Caki2 (cell line): Measurements from ENCODE around the gene PNKD. TPM values are rescaled to one million over a fixed set of nuclear protein-coding genes. Genes with fewer than 3 reads are reported as not detected.

ENCODE experiments used
- DNase-seq: peaks from one replicate; pipeline ENCODE4 v3.0.0-alpha.2; 2015; ENCODE audit warnings: low read depth
- in situ Hi-C: cut with HindIII; loops from 2 replicates; pipeline ENCODE4 v1.10.0; 2016; ENCODE audit warnings: low sequenced_read_pairs, low pct_unique_long_range_greater_than_20kb, mixed read lengths
- total RNA-seq: library from RNA; depleted of rRNA; stranded (reverse); fragments of >200 nt; shearing (Covaris generic); gene quantifications from 2 replicates; pipeline ENCODE4 v1.2.3, GENCODE V29; 2014; ENCODE audit warnings: low replicate concordance

PNKD gene
- total RNA-seq, 1 experiment from 2014 or later: 75.8 TPM

DNA sequence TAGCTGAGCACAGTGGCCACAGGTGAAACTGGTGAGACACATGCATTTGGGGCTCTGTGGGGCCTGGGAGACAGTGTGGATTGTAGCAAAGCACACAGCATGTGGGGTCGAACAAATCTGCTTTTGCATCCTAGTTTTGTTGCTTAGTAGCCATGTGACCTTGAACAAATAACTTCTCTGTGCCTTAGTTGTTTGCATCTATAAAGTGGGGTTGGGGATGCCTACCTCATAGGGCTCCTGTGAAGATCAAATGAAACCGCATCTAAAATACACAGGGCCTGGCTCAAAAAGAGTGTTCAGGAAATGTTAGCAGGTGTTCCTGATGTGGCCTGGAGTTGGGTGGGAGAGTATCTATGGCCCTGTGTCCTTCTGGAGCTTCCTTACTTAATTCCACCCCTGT is 56.0 kb downstream of the PNKD start:
- DNase-seq: no peak
- in situ Hi-C loops: no loop called here

DNA sequence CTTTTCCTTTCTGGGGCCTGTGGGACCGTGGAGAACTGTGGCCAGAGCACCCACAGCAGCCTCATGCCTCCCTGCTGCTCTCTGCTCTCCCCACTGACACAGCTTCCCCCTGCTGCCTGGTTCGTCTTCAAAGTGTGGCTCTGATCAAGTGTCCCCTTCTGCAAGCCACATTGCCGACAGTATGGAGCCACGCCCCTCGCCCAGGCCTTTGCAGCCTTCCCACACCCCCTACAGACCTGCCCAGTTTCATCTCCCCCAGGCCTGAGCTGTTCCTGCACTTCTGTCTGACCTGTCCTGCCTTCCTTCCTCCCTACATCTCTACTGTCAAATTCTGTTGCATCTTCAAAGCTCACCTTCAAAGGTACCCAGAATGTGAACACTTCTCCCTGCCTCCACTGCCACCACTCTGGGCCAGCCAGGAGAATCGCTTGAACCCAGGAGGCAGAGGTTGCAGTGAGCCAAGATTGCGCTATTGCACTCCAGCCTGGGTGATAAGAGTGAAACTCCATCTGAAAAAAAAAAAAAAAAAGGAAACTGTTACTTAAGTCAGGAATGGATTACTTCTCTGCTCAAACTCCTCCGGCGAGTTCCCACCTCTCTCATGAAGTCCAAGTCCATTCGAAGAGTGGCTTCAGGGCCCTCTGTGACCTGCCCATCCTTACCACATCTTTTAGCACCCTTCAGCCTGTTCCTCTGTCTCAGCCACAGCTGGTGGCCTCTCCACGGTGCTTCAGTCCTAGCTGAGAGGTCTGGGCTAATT is 57.3 kb downstream of the PNKD start:
- in situ Hi-C loops: no loop called here
- DNase-seq: no peak

DNA sequence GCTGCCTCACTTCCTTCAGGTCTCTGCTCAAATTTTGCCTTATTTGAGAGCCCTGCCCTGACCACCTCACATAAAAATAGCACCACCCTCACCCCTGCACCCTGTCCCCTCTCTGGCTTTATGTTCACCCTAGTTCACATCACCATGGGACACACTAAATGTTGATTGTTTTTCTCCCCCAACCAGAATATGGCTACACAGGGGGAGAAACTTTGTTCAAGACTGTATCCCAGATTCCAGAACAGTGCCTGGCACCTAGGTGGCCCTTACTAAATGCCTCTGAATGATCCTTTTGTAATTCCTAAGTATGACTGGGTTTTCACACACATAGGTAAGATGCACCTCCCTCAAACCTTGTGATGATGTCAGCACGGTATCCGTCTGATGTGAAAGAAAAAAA is 58.0 kb downstream of the PNKD start:
- no peak for DNase-seq
- in situ Hi-C loops: no loop called here

DNA sequence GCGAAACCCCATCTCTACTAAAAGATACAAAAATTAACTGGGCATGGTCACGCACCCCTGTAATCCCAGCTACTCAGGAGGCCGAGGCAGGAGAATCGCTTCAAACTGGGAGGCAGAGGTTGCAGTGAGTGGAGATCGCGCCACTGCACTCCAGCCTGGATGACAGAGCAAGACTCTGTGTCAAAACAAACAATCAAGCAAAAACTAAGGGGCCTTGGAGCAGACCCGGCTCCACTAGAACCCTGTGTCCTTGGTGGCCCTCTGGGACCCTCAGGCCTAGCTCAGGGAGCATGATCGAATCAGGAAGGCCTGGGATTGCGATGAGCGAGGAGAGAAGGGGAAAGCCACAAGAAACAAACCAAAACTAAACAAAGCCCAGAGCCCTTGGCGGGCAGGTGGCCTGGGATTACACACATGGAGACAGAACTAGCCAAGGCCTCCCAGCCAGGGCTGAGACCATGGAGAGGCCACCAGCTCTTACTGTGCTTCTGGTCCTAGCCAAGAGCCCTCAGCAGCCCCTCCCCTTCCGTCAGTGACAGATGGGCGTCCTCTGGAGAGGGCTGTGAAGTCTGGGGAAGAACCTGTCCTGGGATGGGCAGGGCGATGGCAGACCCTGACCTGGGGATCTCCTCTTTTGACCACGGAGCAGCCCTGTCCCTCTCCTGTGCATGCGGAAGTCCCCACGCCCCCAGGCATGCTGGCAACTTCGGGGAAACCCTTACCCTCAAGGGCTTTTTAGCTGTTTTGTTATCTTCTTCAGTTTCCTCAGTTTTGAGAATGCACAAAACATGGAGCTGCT is 58.9 kb downstream of the PNKD start:
- in situ Hi-C loops: no loop called here
- DNase-seq: no peak

DNA sequence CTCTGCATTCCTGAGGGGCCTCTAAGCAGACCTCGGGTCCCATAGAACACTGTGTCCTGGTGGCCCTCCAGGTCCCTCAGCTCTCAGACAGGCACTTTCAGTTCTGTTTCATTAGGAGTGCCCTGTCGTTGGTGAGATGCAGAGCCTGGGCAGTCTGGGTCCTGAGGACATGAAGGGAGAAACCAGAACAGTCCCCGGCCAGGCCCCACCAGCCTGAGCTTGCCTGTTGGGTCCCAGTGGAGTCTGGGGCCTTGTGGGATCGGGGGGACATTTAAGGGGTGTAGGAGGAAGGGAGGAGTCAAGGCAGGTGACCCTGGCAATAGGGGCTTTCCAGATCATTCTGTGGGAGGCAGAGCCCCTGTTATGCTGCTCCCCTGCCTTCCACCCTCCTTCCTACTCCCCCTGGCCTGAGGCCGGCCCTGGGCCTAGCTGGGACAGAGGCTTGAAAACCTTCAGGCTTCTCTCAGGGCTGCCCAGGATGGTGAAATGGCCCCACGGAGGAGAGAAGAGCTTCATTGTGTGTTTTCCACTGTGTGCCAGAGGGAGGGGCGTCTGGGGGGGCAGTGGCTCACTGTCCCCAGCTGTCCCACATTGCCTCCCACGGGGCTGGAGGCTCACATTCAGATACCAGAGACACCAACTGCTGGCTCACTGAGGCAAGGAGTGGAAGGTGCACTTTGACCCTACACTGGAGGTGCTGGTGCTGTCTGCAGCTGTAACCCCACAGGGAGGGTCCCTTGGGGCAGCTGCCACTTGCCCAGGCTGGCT is 59.7 kb downstream of the PNKD start:
- no peak for DNase-seq
- in situ Hi-C loops: no loop called here

DNA sequence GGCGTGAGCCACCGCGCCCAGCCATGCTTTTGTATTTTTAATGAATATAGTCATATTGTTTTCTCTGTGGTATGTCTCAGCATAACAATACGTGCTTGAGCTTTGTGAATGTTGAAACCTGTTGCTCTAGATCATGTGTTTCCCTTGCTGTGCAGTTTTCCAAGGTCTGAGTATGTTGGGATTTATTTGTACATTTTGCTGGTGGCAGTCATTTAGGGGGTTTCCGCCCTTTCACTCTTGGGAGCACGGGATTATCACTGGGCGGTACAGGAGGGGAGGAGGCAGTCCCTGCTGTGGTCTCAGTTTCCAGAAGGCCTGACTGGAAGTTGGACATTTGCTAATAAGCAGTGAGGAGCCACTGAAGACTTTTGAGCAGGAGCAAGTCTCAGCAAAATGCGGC is 61.4 kb downstream of the PNKD start:
- in situ Hi-C loops: no loop called here
- peak; percentile 19 for DNase-seq

DNA sequence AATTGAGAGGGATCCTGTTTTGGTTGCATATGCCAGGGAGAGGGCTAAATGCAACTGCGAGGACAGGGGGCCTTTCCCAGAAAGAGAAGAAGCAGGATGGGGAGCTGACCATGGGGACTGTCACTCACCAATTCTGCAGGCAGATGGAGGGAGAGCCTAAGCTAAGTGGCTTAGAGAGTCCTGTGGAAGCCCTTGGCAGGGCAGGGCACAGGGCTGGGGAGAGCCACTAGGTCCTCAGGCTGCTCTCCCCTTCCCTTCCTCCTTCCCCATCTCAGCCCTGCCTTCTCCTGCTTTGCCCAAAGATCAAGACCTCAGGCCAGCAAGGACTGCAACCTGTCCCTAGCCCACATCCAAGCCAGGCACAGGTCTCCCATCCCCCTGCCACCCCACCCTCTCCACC is 62.0 kb downstream of the PNKD start:
- DNase-seq: no peak
- in situ Hi-C loops: no loop called here

DNA sequence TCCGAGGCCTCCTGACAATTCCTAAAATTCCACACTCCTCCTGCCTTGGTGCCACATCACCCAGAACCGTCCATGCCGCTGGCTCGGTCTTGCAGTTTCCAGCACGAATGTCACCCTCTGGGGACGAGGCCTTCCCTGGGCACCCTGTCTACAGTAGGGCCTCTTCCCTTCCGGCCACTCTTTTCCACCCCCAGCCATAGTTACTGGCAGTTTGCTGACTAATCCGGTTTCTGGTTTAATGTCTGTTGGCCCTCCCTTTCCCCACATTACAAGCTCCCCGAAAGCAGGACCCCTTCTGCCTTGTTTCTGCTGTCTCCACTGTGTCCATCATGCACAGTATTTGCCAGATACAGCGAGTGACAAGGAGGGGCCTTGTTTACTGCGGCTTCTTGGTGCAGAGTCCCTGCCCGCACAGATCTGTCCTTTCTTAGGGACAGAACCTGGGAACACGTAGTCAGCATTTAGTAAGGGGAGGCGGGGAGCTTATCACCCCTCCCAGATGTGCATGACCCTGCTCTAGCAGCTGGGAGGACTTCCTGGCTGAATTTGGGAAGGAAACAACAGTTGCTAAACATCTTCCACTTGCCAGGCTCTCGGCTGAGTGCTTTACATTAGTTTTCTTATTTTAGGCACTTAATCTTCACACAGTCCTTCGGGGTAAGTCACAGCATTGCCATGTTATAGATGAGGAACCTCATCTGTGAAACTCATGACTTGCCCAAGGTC is 62.8 kb downstream of the PNKD start:
- in situ Hi-C loops: no loop called here
- no peak for DNase-seq

DNA sequence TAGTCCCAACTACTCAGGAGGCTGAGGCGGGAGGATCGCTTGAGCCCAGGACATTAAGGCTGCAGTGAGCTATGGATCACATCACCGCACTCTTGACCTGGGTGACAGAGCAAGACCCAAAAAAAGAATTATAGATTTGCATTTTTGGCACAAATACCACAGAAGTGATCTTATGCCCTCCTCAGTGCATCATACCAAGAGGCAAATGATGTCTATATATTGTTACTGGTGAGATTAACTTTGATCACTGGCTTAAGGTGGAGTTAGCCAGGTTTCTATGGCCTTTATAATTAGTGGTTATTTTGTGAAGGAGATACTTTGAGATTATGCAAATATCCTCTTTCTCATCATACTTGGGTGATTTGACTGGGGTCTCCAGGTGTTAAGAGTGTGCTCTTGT is 64.2 kb downstream of the PNKD start:
- in situ Hi-C loops: no loop called here
- DNase-seq: no peak

DNA sequence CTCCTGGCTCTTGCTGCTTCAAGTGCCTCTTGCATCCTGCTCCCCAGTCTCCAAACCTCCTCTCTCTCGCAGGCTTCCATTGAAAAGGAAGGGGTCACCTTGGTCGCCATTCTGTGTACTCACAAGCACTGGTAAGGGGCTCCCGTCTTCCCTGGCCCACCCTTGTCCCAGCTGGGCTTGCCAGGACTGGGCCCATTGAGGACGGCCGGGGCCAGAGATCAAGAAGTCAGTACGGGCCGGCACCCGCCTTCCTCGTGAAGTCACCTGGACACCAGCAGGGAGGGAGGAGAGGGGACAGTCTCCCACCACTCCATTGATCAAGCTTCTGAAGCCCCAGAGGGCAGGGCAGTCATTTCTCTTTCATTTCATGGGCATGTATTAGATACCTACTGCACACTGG is 70.3 kb downstream of the PNKD start:
- in situ Hi-C loops: no loop called here
- DNase-seq: no peak

DNA sequence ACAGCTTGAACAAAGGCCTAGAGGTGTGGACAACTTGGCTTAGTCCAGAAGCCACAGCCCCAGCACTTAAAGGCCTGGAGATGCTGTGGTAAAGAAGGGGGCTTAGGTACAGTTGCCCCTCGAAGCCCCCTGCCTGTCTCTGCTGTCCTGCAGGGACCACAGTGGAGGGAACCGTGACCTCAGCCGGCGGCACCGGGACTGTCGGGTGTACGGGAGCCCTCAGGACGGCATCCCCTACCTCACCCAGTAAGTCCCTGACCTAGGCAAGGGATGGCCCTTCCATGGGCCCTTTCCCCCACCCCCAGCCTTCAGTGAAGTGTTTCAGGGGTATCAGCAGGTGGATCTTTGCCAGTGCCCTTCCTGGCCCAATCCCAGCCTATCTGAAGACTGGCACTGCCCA is 71.1 kb downstream of the PNKD start:
- in situ Hi-C loops: no loop called here

DNA sequence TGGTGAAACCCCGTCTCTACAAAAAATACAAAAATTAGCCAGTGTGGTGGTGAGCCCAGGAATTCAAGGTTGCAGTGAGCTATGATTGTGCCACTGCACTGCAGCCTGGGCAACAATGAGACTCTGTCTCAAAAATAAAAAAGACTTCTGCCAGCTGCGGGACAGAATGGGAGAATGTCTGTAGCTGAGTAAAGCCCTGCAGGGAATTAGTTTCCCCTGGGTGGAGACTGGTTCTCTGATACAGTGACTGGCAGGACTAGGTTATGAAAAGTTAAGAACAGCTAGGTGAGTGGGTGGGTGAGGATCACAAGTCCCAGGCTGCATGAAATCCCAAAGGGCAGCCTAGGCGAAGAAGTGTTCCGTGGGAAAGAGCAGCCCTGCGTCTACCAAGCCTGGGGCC is 72.5 kb downstream of the PNKD start:
- no peak for DNase-seq
- in situ Hi-C loops: no loop called here

More for the DNA sequence above, 71.1 kb downstream of the PNKD start:
- DNase-seq: no peak

DNA sequence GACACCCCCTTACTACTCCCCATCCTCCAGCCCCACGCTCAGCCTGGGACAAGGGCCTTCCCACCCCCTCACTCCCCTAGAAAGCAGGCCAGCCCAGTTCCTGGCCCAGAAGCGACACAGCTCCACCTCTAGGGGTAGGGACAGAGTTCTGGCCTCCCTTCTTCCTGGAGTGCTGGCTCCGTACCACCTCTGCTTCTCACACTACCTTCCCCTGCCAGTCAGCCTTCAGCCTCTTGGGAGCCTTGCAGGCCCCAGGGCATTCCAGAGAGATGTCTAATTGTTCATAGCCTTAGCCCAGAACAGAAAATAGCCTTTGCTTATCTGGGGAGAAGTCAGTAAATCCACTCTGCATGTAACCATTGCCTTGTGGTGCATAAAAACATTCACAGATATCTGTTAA is 73.3 kb downstream of the PNKD start:
- DNase-seq: no peak
- in situ Hi-C loops: no loop called here

DNA sequence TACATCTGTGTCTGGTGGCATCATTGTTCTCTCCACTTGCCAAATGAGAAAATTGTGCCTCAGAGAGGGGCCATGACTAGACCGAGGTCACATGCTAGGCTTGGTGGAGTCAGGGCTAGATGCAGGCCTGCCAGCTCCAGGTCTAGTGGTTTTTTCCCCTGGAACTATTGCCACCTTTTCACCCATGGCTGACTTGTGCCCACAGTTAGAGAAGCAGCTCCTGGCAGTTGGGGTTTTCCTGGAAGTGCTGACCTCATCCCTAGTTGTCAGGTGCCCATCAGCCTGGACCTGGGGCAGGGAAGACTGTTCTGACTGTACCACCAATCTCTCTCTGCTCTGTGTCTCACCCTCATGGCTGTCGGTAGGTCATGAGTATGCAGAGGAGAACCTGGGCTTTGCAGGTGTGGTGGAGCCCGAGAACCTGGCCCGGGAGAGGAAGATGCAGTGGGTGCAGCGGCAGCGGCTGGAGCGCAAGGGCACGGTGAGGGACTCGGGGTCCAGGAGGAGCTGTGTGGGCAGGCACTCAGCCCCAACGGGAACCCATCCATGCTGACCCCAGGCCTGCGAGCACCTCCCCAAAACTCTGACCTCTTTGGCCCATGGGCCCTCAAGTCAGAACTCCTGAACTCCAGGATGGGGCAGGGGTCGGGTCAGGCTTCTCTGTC is 73.9 kb downstream of the PNKD start:
- in situ Hi-C loops: no loop called here
- DNase-seq: peak; percentile 44

DNA sequence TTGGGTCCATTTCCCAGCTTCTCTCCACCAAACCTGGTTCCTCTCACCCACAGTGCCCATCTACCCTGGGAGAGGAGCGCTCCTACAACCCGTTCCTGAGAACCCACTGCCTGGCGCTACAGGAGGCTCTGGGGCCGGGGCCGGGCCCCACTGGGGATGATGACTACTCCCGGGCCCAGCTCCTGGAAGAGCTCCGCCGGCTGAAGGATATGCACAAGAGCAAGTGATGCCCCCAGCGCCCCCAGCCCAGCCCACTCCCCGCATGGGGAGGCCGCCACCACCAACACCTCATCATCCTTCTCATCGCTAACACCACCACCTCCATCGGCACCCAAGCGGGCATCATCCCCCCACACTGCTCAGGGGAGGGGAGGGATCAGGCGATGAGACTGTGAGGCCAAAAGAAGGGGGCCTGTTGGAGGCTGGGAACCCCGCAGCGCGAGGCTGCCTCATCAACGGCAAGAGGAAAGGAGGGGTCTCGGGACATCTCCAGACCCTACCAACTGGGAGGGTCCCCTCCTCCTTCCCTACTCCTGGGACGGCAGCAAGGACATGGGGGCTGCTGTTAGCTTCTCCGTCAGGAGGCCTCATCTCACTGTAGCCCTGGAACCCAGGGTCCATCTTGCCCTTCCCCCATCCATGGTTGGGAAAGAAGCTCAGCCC is 74.6 kb downstream of the PNKD start:
- in situ Hi-C loops: no loop called here
- DNase-seq: no peak

DNA sequence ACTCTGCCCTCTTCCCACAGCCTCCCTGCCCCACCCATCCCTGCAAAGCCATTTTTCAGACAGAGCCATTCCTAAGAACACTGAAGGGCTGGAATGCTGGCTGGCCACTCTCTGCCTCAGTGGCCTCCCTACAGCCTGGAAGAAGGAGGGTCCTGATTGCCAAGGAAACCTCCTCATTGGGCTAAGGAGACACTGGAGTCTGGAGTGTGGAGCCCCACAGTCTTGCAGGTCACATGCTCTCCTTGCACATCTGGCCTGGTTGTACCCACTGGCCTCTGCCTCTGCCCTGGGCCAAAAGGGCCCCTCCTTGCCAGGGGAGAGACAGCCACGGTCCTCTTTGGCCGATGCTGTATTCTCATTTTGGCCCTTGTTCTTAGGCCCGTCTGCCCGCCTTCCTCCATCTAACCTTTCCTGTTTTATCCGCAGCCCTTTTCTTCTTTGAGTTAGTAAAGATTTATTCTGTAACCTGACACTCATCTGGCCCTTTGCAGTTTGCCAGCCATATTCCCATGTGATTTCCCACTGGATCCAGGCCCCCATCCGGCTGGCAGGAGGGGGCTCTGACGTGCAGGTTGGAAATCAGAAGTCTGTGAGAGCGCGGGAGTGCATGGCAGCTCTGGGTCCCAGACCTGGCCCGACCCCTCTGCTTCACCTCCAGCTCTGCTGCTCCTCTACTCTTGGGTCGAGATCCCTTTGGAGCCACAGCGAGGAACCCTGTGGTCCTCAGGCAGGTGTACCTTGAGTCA is 75.3 kb downstream of the PNKD start:
- in situ Hi-C loops: no loop called here
- no peak for DNase-seq

DNA sequence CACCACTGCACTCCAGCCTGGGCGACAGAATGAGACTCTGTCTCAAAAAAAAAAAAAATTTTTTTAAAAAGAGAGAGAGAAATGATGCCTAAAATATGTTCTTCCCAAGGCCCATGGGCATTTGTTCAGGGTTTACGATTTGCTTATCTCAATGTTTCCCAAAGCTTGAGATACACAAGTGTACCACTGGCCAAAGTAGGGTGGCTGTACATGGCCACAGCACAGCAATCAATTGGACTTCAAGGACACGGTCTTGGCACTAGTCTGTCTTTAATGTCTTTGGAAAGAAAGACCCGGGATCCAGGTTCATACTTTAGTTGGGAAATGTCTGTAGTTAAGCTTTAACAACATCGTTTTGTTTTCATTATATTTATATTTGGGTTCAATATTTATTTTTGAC is 76.9 kb downstream of the PNKD start:
- DNase-seq: no peak
- in situ Hi-C loops: no loop called here
